Type B pancreatic cell (in vitro differentiated cells): ENCODE measurements around the gene CHPF2. TPM values are rescaled to one million over a fixed set of nuclear protein-coding genes. Genes with fewer than 3 reads are reported as not detected.

Experiments used
- DNase-seq: peaks from one replicate; pipeline ENCODE4 v3.0.0; 2021; ENCODE audit warnings: mixed read lengths; ENCODE audit not compliant: unreplicated experiment; ENCODE audit errors: extremely low spot score
- H3K27ac Mint-ChIP-seq: 2 replicates; pipeline ENCODE4 v1.8.0; 2021; ENCODE audit warnings: mild to moderate bottlenecking, mixed read lengths
- H3K27me3 Mint-ChIP-seq: 2 replicates; pipeline ENCODE4 v1.8.0; 2021; ENCODE audit warnings: mixed read lengths
- H3K36me3 Mint-ChIP-seq: 2 replicates; pipeline ENCODE4 v1.8.0; 2021; ENCODE audit warnings: mixed read lengths
- H3K4me1 Mint-ChIP-seq: one replicate; pipeline ENCODE4 v1.8.0; 2021; ENCODE audit warnings: mixed read lengths; ENCODE audit not compliant: unreplicated experiment
- H3K4me3 Mint-ChIP-seq: 2 replicates; pipeline ENCODE4 v1.8.0; 2021; ENCODE audit warnings: mild to moderate bottlenecking, mixed read lengths
- H3K9me3 Mint-ChIP-seq: 2 replicates; pipeline ENCODE4 v1.8.0; 2021; ENCODE audit warnings: mixed read lengths
- total RNA-seq: library from RNA; stranded (reverse); gene quantifications from 2 replicates; pipeline ENCODE4 v1.2.1, GENCODE V29; 2021; ENCODE audit warnings: low replicate concordance
- TF ChIP-seq, protein P1 (sequence below): fragments of 200-600 bp; sonication (generic); conservative IDR thresholded peaks from 2 replicates; pipeline ENCODE4 v1.5.0; 2021; ENCODE audit warnings: antibody characterized with exemption, mild to moderate bottlenecking

The CHPF2 gene
- total RNA-seq, 1 donor from 2014 or later: 44.4 TPM

DNA sequence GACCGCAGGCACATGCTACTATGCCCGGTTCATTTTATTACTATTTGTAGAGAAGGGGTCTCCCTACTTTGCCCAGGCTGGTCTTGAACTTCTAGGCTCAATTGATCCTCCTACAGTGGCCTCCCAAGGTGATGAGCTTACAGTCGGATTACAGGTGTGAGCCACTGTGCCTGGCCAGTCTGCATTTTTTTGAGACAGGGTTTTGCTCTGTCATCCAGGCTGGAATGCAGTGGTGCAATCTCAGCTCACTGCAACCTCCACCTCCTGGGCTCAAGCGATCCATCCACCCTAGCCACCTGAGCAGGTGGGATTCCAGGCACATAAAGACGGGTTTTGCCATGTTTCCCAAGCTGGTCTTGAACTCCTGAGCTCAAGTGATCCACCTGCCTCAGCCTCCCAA, 19.7 kb upstream of the CHPF2 start:
- H3K4me3 Mint-ChIP-seq: no peak overlapping the region
- no peaks in the 10 kb centered on the region for H3K9me3 Mint-ChIP-seq
- no peaks in the 10 kb centered on the region for H3K4me1 Mint-ChIP-seq
- H3K27me3 Mint-ChIP-seq: peaks cover 9% of the 10 kb centered on the region
- H3K36me3 Mint-ChIP-seq: peaks cover 21% of the 10 kb centered on the region
- DNase-seq: no peak
- H3K27ac Mint-ChIP-seq: no peak overlapping the region
- TF ChIP-seq, protein P1, sequence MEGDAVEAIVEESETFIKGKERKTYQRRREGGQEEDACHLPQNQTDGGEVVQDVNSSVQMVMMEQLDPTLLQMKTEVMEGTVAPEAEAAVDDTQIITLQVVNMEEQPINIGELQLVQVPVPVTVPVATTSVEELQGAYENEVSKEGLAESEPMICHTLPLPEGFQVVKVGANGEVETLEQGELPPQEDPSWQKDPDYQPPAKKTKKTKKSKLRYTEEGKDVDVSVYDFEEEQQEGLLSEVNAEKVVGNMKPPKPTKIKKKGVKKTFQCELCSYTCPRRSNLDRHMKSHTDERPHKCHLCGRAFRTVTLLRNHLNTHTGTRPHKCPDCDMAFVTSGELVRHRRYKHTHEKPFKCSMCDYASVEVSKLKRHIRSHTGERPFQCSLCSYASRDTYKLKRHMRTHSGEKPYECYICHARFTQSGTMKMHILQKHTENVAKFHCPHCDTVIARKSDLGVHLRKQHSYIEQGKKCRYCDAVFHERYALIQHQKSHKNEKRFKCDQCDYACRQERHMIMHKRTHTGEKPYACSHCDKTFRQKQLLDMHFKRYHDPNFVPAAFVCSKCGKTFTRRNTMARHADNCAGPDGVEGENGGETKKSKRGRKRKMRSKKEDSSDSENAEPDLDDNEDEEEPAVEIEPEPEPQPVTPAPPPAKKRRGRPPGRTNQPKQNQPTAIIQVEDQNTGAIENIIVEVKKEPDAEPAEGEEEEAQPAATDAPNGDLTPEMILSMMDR: no peak

DNA sequence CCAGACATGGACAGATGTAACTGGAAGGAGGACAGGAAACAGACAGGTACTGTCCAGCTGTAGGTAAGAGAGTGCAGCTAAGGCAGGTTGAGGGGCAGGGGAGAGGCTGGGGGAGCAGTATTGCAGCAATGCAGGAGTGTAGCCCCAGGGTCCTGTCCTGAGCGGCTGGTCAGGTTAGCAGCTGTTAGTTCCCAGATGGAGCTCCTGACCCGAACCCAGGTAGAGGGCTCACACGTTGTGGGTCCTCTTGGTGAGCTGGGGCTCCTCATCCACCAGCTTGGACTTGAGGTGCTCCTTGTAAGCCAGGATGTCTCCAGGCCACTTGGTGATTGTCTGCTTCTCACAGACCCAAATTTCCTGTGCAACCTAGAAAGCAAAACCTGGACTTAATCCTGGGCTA, 18.5 kb upstream of the CHPF2 start:
- DNase-seq: no peak
- Mint-ChIP-seq H3K27me3 (peaks cover 4% of the 10 kb centered on the region), H3K9me3 (no peaks in the 10 kb centered on the region), H3K36me3 (peaks cover 33% of the 10 kb centered on the region), H3K4me3 (no peak overlapping the region), H3K4me1 (no peaks in the 10 kb centered on the region), H3K27ac (no peak overlapping the region)
- TF ChIP-seq, protein P1: no peak

DNA sequence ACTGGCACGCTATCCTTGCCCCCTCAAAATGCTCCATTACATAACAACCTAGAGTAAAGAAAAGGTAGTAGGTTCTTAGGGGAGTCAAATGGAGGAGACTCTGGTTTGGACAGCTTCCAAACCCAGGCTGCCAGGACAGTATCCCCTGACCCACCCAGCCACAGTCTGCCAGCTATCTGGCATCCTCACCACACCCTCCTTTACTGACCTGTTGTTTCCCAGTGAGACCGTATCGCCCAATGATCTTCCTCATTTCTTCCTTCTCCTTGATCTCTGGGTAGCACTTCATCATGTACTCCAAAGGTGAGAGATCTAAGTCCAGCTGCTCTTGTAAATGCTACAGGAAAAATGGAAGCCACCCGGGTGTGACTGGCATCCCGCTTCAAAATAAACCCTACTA, 16.9 kb upstream of the CHPF2 start:
- DNase-seq: no peak
- Mint-ChIP-seq H3K27me3 (no peaks in the 10 kb centered on the region), H3K27ac (no peak overlapping the region), H3K9me3 (no peaks in the 10 kb centered on the region), H3K4me1 (no peaks in the 10 kb centered on the region), H3K4me3 (no peak overlapping the region), H3K36me3 (peaks cover 39% of the 10 kb centered on the region)
- TF ChIP-seq, protein P1: no peak

DNA sequence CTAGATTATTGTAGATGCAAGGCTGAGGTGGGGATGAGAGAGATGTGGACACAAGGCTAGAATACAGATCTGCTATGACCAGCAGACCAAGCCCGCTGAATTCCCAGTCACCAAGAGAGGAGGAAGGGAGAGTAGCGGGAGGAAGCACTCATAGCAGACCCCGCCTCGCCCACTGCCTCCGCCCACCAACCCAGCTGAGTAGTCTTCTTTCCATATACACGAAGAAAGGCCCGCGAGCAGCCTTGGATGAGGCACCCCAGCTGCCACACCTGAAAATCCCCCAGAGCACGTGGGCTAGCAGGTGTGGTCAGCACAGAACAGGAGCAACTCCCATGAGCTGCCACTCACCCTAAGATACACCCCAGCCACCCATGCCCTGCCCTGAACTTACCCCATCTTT, 14.1 kb upstream of the CHPF2 start:
- TF ChIP-seq, protein P1: no peak

DNA sequence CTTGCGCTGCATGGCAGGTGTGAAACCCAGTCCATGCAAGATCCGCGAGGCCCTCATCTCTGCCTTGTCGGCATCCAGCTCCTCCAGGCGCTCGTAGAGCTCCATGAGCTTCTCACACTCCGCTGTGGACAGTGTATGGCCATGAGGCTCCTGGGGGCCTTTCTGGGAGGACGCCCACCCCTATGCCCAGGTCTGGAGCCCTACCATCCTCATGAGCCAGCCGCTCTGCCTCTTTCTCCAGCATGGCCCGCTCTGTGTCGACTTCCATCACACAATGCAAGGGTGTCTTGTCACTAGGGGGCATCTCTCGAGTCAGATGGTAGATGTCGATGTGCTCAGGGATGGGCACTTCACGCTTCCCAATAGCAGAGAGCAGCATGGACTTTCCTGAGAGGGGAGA, 8.6 kb upstream of the CHPF2 start:
- TF ChIP-seq, protein P1: no peak
- Mint-ChIP-seq H3K4me3 (no peak overlapping the region), H3K27ac (no peak overlapping the region), H3K36me3 (peaks cover 29% of the 10 kb centered on the region), H3K4me1 (peaks cover 32% of the 10 kb centered on the region), H3K27me3 (no peaks in the 10 kb centered on the region), H3K9me3 (no peaks in the 10 kb centered on the region)
- DNase-seq: no peak

More for the DNA sequence above, 14.1 kb upstream of the CHPF2 start:
- Mint-ChIP-seq H3K4me3 (no peak overlapping the region), H3K9me3 (no peaks in the 10 kb centered on the region), H3K36me3 (peaks cover 44% of the 10 kb centered on the region), H3K27ac (no peak overlapping the region), H3K4me1 (no peaks in the 10 kb centered on the region), H3K27me3 (no peaks in the 10 kb centered on the region)
- no peak for DNase-seq

DNA sequence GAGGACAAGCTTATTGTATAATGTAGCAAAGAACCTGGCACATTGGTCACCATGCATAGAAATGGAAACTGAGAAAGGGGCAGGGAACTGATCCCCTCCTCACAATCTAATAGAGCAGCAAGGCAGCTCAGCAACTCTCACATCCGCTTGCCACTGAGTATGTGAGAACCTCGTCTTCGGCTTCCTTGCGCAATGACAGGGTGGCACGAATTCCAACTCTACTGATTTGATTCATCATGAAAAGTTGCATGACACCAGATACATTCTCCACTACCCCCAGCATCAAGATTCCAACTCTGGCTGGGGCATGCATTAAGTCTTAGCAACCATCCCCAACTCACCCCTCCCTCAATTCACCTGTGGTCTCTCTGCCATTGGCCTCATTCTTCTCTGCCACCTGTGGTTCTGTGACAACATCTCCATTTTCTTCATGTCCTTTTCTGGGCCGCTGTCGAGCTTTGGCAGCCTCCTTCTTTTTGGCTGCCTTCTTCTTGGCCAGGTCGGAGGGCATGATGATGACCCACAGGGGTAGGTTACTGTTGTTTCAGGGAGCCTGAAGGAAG, 6.3 kb upstream of the CHPF2 start:
- TF ChIP-seq, protein P1: no peak
- H3K27me3 Mint-ChIP-seq: no peaks in the 10 kb centered on the region
- H3K36me3 Mint-ChIP-seq: peaks cover 21% of the 10 kb centered on the region
- H3K4me3 Mint-ChIP-seq: peak overlapping the region; percentile 99
- H3K4me1 Mint-ChIP-seq: peaks cover 32% of the 10 kb centered on the region
- no peaks in the 10 kb centered on the region for H3K9me3 Mint-ChIP-seq
- peak overlapping the region; percentile 98 for H3K27ac Mint-ChIP-seq
- no peak for DNase-seq
